NCI-H2081 treated with DMSO at 0.1 percent for 48 hours (cell line): ENCODE measurements around the gene ACAP1.
A peak's percentile ranks its signal among the peaks of the same experiment; 100 is the strongest.

Experiments used
- DNase-seq: peaks from one replicate; lab custom pipeline; 2025; lab: John Stamatoyannopoulos, UW

Gene ACAP1

DNA sequence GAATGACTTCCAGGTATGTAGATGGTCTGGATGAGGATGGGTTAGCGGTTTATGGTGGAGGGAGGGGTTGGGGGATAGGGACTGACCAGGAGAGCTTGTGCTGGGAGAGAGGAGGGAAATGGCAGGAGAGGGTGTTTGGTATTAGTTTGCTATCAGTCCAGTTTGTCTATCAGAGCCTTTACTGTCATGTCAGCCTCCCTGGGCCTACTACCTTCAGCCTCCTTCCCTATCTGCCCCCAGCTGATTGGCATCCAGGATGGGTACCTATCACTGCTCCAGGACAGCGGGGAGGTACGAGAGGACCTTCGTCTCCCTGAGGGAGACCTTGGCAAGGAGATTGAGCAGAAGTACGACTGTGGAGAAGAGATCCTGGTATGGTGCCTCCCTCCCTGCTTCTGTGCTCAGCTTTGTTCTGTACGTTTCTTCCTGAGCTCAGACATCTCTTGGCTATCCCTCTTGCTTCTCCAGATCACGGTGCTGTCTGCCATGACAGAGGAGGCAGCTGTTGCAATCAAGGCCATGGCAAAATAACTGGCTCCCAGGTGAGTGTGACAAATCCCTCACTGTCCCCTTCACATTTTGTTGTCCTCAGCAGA lies 25.1 kb upstream of the ACAP1 start:
- DNase-seq: no peak

- DNase-seq: no peak
Measured at GRCh38 chr17:7312432-7313087, 23.8 kb upstream of the ACAP1 start.

- no peak for DNase-seq
Measured at GRCh38 chr17:7313088-7313889, 23.0 kb upstream of the ACAP1 start.

GRCh38 chr17:7313890-7314718 lies 22.2 kb upstream of the ACAP1 start:
- no peak for DNase-seq

GRCh38 chr17:7314719-7315569 lies 21.4 kb upstream of the ACAP1 start, which contains the start of gene GPS2:
Gene GPS2, minus strand, starts transcription at chr17:7315360. Its CDS starts 308 bp downstream, at chr17:7315052.
- DNase-seq: peak; percentile 27

- DNase-seq: no peak
Measured at GRCh38 chr17:7315570-7316235, 20.6 kb upstream of the ACAP1 start.

DNA sequence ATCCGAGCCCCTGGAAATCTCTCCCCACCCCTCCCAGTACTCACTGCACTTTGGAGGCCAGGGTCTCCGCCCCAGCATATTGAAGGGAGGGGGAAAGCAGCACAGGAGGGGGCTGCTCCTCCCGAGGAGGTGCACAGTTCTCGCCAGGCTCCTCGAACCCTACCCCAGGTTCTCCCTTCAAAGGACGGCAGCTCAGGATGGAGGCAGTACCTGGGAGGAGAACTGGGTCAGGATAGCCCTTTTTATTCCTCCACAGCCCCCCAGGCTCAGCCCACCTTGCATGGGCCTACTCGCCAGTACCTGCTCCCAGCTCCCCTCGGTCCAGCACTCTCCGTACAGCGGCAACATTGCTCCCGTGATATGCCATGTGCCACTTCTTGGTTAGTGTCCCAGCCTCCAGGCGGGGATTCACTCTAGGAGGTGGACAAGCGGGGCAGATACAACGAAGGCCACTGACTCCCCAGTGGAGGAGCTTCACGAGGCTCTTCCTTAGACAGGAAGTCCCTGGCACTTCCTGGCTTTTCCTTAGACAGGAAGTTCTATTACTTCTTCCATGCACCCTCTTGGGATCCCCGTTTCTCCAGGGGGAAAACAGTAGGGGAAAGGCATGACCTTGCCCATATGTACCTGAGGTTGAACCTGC lies 19.0 kb upstream of the ACAP1 start:
- no peak for DNase-seq

GRCh38 chr17:7318121-7318860 lies 18.0 kb upstream of the ACAP1 start:
- DNase-seq: no peak

DNA sequence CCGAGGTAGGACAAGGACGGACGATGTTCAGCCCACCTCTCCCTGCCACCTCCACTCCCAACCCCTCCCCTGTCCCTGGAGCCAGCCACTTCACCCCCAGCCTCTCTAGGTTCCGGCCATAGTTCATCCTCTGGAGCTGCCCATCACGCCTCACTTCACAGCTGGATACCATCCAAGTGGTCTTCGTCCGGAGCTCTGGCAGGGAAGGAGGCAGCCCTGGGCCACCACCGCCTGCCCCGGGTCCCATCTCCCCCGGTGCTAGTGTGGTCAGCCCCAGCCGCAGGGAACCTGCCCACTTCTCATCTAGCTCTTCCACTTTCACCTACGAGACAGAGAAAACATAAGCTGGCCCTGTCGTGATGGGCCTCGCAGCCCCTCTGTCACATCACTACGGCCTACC lies 14.9 kb upstream of the ACAP1 start:
- no peak for DNase-seq

DNA sequence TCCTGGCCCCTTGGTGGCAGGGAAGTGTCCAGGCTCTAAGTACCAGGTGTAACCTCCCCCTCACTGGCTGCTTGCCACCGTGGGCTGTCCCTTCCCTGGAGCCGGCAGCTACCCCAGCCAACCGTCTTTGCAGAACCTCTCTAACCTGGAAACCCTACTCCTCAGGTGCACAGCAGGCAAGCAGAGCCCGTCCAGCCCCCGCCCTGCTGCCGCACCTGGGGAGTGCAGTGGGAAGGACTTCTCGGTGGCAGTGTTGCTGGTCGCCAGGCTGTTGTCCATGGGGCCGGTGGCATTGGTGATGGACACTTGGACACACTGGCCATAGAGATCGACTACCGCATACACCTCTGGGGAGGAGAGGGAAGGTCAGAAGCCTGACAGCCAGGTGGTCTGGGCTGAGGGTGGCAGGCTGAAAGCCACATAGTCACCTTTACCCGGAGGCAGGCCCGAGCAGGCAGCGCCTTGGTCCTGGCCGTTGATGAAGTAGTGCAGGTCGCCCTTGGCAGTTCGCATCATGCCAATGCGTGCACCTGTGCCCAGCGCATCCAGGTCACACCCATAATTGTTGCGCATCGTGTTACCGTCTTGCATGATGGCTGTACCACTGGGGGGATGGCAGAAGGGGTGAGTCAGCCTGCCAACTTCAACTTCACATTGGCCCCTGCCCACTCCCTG lies 13.7 kb upstream of the ACAP1 start:
- no peak for DNase-seq

DNA sequence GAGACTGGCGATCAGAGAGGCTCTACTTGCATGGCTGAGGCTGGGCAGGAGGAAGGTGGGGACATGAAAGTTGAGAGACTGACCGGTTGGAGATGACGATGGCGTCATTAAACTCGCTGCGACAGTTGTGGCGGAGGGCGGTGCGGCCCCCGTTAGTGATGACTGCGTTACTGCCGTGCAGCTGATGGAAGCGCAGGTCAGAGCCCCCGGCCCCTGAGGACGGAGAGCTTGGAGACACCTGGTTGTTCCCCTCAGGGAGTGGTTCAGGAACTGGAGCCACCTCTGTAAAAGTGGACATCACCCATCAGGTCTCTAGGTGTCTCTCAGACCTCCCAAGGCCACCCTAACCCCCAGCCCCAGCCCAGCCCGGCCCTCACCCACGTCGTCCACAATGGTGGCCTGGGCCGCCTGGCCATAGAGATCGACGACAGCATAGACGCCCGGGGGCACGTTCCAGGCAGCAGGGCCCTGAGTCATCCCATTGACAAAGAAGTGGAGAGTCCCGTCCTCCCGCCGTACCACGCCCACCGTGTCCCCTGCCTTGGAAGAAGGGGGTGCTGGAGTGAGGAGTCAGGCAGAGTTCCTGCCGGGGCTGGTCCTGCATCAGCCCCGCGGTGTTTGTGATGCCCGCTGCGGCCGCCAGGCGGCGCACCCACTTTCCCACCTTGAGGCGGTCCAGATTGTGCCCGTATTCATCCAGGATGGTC lies 12.4 kb upstream of the ACAP1 start:
- DNase-seq: no peak

DNA sequence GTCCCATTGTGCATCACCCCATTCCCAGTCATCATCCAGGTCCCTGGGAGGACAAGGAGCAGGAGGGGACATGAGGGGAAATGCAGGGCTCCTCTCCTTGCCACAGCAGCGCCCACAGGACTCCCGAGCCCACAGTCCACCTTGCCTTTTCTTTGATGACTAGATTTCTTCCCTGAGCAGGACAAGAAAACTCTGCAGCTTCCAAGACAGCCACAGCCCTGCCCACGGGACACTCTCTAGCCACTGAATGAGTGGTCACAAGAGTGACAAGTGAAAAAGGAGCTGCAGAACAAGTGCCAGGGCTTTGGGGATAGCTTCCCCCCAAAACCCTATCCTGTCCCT lies 11.9 kb upstream of the ACAP1 start:
- DNase-seq: no peak

- no peak for DNase-seq
Measured at GRCh38 chr17:7325031-7325528, 11.2 kb upstream of the ACAP1 start.

GRCh38 chr17:7326186-7326585 lies 10.1 kb upstream of the ACAP1 start:
- DNase-seq: no peak

- no peak for DNase-seq
Measured at GRCh38 chr17:7327056-7327455, 9.3 kb upstream of the ACAP1 start.

DNA sequence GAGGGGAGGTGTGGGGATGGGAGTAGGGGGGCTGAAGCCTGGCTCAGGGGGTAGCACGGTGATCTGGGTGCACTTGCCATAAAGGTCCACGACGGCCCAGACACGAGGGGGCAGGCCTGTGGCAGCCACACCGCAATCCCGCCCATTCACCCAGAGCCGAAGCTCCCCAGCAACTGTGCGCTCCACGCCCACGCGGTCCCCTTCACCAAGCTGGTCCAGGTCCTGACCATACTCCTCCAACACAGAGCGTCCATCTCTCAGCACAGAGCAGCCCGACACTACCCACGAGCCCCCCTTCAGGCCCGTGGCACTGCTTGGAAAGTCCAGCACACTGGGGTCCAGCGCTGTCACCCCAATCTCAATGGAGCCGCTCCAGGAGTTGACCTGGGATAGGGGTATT lies 8.8 kb upstream of the ACAP1 start:
- no peak for DNase-seq

GRCh38 chr17:7328009-7328408 lies 8.3 kb upstream of the ACAP1 start:
- no peak for DNase-seq

GRCh38 chr17:7328840-7329373 lies 7.4 kb upstream of the ACAP1 start, which contains the start of gene NEURL4:
Gene NEURL4, minus strand, starts transcription at chr17:7329335. Its CDS starts 23 bp downstream, at chr17:7329312.
- DNase-seq: no peak
